HEK293 (cell line): ENCODE measurements around the gene FEV.

Source experiments
- KLF8 ChIP-seq: fragments of 450-650 bp; formaldehyde crosslinking; IDR thresholded peaks from 2 replicates; pipeline ENCODE4 v1.5.1; 2016; ENCODE audit warnings: missing biosample characterization, missing genetic modification characterization
- RBAK ChIP-seq: fragments of 450-650 bp; formaldehyde crosslinking; IDR thresholded peaks from 2 replicates; pipeline ENCODE4 v1.5.1; 2016; ENCODE audit warnings: missing biosample characterization, missing genetic modification characterization
- SALL2 ChIP-seq: fragments of 450-650 bp; formaldehyde crosslinking; IDR thresholded peaks from 2 replicates; pipeline ENCODE4 v1.5.0; 2017; ENCODE audit warnings: missing biosample characterization, mild to moderate bottlenecking, missing genetic modification characterization, borderline replicate concordance
- SCRT2 ChIP-seq: fragments of 450-650 bp; formaldehyde crosslinking; IDR thresholded peaks from 2 replicates; pipeline ENCODE4 v1.5.1; 2016; ENCODE audit warnings: missing biosample characterization, missing genetic modification characterization
- ZBTB21 ChIP-seq: fragments of 450-650 bp; formaldehyde crosslinking; IDR thresholded peaks from 2 replicates; pipeline ENCODE4 v1.5.1; 2017; ENCODE audit warnings: missing biosample characterization, missing genetic modification characterization
- ZFHX2 ChIP-seq: fragments of 450-650 bp; formaldehyde crosslinking; conservative IDR thresholded peaks from 2 replicates; pipeline ENCODE4 v1.5.1; 2016; ENCODE audit warnings: missing biosample characterization, missing genetic modification characterization
- ZFP3 ChIP-seq: fragments of 450-650 bp; formaldehyde crosslinking; IDR thresholded peaks from 2 replicates; pipeline ENCODE4 v1.5.1; 2016; ENCODE audit warnings: low read depth, missing biosample characterization, missing genetic modification characterization
- ZFP37 ChIP-seq: fragments of 450-650 bp; formaldehyde crosslinking; IDR thresholded peaks from 2 replicates; pipeline ENCODE4 v1.5.1; 2016; ENCODE audit warnings: missing biosample characterization, missing genetic modification characterization
- ZNF324 ChIP-seq: fragments of 450-650 bp; formaldehyde crosslinking; IDR thresholded peaks from 2 replicates; pipeline ENCODE4 v1.5.1; 2016; ENCODE audit warnings: missing biosample characterization, missing genetic modification characterization
- ZNF335 ChIP-seq: fragments of 450-650 bp; formaldehyde crosslinking; conservative IDR thresholded peaks from 2 replicates; pipeline ENCODE4 v1.5.1; 2016; ENCODE audit warnings: missing biosample characterization, missing genetic modification characterization
- ZNF514 ChIP-seq: fragments of 450-650 bp; formaldehyde crosslinking; IDR thresholded peaks from 2 replicates; pipeline ENCODE4 v1.5.1; 2016; ENCODE audit warnings: missing biosample characterization, missing genetic modification characterization
- ZNF561 ChIP-seq: fragments of 450-650 bp; IDR thresholded peaks from 2 replicates; pipeline ENCODE4 v1.5.1; 2018; ENCODE audit warnings: missing biosample characterization, missing genetic modification characterization, borderline replicate concordance
- ZNF626 ChIP-seq: fragments of 450-650 bp; sonication (Bioruptor Pico); formaldehyde crosslinking; IDR thresholded peaks from 2 replicates; pipeline ENCODE4 v1.5.1; 2018; ENCODE audit warnings: missing biosample characterization, missing genetic modification characterization, inconsistent platforms
- ZNF645 ChIP-seq: fragments of 450-650 bp; formaldehyde crosslinking; IDR thresholded peaks from 2 replicates; pipeline ENCODE4; 2016; ENCODE audit warnings: missing biosample characterization, missing genetic modification characterization
- ZNF654 ChIP-seq: fragments of 450-650 bp; formaldehyde crosslinking; IDR thresholded peaks from 2 replicates; pipeline ENCODE4 v1.5.1; 2016; ENCODE audit warnings: low read depth, missing biosample characterization, missing genetic modification characterization
- ZNF677 ChIP-seq: fragments of 450-650 bp; IDR thresholded peaks from 2 replicates; pipeline ENCODE4 v1.5.0; 2018; ENCODE audit warnings: missing biosample characterization, mild to moderate bottlenecking, missing genetic modification characterization, moderate library complexity
- ZSCAN4 ChIP-seq: fragments of 450-650 bp; formaldehyde crosslinking; IDR thresholded peaks from 2 replicates; pipeline ENCODE4 v1.5.1; 2017; ENCODE audit warnings: missing biosample characterization, missing genetic modification characterization
- TF ChIP-seq, protein P1 (sequence below): fragments of 450-650 bp; formaldehyde crosslinking; IDR thresholded peaks from 2 replicates; pipeline ENCODE4 v1.5.1; 2016; ENCODE audit warnings: missing biosample characterization, missing genetic modification characterization, low read depth
- TF ChIP-seq, protein P2 (sequence below): fragments of 450-650 bp; formaldehyde crosslinking; IDR thresholded peaks from 2 replicates; pipeline ENCODE4 v1.5.1; 2016; ENCODE audit warnings: missing biosample characterization, missing genetic modification characterization
- TF ChIP-seq, protein P3 (sequence below): fragments of 450-650 bp; formaldehyde crosslinking; IDR thresholded peaks from 2 replicates; pipeline ENCODE4 v1.5.1; 2017; ENCODE audit warnings: missing biosample characterization, missing genetic modification characterization
- TF ChIP-seq, protein P4 (sequence below): fragments of 450-650 bp; formaldehyde crosslinking; IDR thresholded peaks from 2 replicates; pipeline ENCODE4 v1.5.1; 2016; ENCODE audit warnings: missing biosample characterization, missing genetic modification characterization
- TF ChIP-seq, protein P5 (sequence below): fragments of 450-650 bp; formaldehyde crosslinking; IDR thresholded peaks from 2 replicates; pipeline ENCODE4 v1.5.1; 2016; ENCODE audit warnings: missing biosample characterization, missing genetic modification characterization
- TF ChIP-seq, protein P6 (sequence below): fragments of 450-650 bp; formaldehyde crosslinking; IDR thresholded peaks from 2 replicates; pipeline ENCODE4 v1.5.1; 2016; ENCODE audit warnings: missing biosample characterization, missing genetic modification characterization, borderline replicate concordance

The FEV gene

DNA sequence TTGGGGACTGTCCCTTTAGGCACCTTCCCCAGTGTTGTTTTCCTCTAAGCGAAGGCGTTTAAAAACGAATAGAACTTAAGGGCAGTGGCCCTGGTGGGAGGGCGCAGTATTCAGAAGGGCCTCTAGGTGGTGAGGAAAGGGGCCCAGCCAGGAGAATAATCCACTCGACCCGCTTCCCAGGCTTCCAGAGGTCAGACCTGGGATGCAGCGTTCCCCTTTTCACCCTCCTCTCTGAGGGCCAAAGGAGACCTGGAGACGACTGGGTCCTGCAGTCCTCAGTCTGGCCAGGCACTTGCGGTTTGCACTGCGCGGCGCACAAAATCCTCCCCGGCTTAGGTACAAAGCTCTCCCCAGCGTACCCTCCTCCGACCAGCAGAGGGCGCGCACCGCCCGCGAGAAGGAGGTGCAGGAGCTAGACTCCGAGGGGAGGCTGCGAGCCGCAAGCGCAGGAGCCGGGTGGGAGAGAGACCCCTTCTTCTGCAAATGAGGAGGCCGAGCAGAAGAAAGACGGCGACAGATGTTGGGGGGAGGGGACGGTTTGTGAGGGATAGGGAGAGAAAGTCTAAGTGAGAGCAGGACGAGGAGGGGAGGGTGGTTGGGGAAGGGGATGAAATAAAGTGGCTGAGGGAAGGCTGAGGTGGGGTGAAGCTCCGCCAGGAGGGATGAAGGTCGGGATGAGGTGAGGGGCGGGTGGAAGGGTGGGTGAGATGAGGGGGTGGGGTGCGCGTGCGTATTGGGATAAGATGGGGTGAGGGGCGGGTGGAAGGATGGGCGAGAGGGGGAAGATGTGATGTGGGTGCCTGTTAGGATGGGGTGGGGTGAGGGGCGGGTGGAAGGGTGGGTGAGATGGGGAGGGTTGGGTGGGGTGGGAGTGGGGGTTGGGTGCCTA lies 4.9 kb downstream of the FEV start (continued):
- TF ChIP-seq, protein P1, sequence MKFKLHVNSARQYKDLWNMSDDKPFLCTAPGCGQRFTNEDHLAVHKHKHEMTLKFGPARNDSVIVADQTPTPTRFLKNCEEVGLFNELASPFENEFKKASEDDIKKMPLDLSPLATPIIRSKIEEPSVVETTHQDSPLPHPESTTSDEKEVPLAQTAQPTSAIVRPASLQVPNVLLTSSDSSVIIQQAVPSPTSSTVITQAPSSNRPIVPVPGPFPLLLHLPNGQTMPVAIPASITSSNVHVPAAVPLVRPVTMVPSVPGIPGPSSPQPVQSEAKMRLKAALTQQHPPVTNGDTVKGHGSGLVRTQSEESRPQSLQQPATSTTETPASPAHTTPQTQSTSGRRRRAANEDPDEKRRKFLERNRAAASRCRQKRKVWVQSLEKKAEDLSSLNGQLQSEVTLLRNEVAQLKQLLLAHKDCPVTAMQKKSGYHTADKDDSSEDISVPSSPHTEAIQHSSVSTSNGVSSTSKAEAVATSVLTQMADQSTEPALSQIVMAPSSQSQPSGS, result no peak
- TF ChIP-seq, protein P2, sequence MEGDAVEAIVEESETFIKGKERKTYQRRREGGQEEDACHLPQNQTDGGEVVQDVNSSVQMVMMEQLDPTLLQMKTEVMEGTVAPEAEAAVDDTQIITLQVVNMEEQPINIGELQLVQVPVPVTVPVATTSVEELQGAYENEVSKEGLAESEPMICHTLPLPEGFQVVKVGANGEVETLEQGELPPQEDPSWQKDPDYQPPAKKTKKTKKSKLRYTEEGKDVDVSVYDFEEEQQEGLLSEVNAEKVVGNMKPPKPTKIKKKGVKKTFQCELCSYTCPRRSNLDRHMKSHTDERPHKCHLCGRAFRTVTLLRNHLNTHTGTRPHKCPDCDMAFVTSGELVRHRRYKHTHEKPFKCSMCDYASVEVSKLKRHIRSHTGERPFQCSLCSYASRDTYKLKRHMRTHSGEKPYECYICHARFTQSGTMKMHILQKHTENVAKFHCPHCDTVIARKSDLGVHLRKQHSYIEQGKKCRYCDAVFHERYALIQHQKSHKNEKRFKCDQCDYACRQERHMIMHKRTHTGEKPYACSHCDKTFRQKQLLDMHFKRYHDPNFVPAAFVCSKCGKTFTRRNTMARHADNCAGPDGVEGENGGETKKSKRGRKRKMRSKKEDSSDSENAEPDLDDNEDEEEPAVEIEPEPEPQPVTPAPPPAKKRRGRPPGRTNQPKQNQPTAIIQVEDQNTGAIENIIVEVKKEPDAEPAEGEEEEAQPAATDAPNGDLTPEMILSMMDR, result peak; percentile 99
- TF ChIP-seq ZNF514 (tag by site-specific recombination), result no peak
- TF ChIP-seq ZNF335 (tag by site-specific recombination), result peak; percentile 71
- TF ChIP-seq ZFP37 (tag by site-specific recombination), result 0 out of 2 replicates have a peak, but pooled peaks have one; percentile 56
- TF ChIP-seq, protein P3, sequence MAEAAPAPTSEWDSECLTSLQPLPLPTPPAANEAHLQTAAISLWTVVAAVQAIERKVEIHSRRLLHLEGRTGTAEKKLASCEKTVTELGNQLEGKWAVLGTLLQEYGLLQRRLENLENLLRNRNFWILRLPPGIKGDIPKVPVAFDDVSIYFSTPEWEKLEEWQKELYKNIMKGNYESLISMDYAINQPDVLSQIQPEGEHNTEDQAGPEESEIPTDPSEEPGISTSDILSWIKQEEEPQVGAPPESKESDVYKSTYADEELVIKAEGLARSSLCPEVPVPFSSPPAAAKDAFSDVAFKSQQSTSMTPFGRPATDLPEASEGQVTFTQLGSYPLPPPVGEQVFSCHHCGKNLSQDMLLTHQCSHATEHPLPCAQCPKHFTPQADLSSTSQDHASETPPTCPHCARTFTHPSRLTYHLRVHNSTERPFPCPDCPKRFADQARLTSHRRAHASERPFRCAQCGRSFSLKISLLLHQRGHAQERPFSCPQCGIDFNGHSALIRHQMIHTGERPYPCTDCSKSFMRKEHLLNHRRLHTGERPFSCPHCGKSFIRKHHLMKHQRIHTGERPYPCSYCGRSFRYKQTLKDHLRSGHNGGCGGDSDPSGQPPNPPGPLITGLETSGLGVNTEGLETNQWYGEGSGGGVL, result peak; percentile 45
- TF ChIP-seq ZNF626 (tag by site-specific recombination), result no peak
- TF ChIP-seq ZNF645 (tag by site-specific recombination), result no peak
- TF ChIP-seq ZNF677 (tag by site-specific recombination), result no peak
- TF ChIP-seq SCRT2 (tag by site-specific recombination), result no peak
- TF ChIP-seq ZFP3 (tag by site-specific recombination), result no peak
- TF ChIP-seq ZBTB21 (tag by site-specific recombination), result no peak
- no peak for TF ChIP-seq ZSCAN4 (tag by site-specific recombination)
- no peak for TF ChIP-seq RBAK
- TF ChIP-seq, protein P4, sequence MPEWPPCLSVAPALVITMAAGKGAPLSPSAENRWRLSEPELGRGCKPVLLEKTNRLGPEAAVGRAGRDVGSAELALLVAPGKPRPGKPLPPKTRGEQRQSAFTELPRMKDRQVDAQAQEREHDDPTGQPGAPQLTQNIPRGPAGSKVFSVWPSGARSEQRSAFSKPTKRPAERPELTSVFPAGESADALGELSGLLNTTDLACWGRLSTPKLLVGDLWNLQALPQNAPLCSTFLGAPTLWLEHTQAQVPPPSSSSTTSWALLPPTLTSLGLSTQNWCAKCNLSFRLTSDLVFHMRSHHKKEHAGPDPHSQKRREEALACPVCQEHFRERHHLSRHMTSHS (tag by site-specific recombination), result no peak
- no peak for TF ChIP-seq ZNF324 (tag by site-specific recombination)
- TF ChIP-seq ZFHX2 (tag by site-specific recombination), result no peak; the same call in 1 of the 2 replicates
- TF ChIP-seq, protein P5, sequence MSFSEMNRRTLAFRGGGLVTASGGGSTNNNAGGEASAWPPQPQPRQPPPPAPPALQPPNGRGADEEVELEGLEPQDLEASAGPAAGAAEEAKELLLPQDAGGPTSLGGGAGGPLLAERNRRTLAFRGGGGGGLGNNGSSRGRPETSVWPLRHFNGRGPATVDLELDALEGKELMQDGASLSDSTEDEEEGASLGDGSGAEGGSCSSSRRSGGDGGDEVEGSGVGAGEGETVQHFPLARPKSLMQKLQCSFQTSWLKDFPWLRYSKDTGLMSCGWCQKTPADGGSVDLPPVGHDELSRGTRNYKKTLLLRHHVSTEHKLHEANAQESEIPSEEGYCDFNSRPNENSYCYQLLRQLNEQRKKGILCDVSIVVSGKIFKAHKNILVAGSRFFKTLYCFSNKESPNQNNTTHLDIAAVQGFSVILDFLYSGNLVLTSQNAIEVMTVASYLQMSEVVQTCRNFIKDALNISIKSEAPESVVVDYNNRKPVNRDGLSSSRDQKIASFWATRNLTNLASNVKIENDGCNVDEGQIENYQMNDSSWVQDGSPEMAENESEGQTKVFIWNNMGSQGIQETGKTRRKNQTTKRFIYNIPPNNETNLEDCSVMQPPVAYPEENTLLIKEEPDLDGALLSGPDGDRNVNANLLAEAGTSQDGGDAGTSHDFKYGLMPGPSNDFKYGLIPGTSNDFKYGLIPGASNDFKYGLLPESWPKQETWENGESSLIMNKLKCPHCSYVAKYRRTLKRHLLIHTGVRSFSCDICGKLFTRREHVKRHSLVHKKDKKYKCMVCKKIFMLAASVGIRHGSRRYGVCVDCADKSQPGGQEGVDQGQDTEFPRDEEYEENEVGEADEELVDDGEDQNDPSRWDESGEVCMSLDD (tag by site-specific recombination), result peak; percentile 55; the same call in 1 of the 2 replicates
- TF ChIP-seq ZNF561, result no peak; the same call in 1 of the 2 replicates
- TF ChIP-seq KLF8 (tag by site-specific recombination), result peak; percentile 21; the same call in 1 of the 2 replicates
- no peak for TF ChIP-seq SALL2 (tag by site-specific recombination)
- peak; percentile 84 for TF ChIP-seq ZNF654 (tag by site-specific recombination)
- TF ChIP-seq, protein P6, sequence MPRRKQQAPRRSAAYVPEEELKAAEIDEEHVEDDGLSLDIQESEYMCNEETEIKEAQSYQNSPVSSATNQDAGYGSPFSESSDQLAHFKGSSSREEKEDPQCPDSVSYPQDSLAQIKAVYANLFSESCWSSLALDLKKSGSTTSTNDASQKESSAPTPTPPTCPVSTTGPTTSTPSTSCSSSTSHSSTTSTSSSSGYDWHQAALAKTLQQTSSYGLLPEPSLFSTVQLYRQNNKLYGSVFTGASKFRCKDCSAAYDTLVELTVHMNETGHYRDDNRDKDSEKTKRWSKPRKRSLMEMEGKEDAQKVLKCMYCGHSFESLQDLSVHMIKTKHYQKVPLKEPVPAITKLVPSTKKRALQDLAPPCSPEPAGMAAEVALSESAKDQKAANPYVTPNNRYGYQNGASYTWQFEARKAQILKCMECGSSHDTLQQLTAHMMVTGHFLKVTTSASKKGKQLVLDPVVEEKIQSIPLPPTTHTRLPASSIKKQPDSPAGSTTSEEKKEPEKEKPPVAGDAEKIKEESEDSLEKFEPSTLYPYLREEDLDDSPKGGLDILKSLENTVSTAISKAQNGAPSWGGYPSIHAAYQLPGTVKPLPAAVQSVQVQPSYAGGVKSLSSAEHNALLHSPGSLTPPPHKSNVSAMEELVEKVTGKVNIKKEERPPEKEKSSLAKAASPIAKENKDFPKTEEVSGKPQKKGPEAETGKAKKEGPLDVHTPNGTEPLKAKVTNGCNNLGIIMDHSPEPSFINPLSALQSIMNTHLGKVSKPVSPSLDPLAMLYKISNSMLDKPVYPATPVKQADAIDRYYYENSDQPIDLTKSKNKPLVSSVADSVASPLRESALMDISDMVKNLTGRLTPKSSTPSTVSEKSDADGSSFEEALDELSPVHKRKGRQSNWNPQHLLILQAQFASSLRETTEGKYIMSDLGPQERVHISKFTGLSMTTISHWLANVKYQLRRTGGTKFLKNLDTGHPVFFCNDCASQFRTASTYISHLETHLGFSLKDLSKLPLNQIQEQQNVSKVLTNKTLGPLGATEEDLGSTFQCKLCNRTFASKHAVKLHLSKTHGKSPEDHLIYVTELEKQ (tag by site-specific recombination), result no peak
